Fibroblast of lung (primary cell): ENCODE data around the gene SRRM1. TPM values are rescaled to one million over a fixed set of nuclear protein-coding genes. Genes with fewer than 3 reads are reported as not detected.
A peak's percentile ranks its signal among the peaks of the same experiment; 100 is the strongest.

Source experiments
- DNase-seq, 2 donors: peaks; one replicate each; pipeline versions ENCODE4 v3.0.0 to v3.0.0-alpha.2; 2010; ENCODE audit warnings: low read depth in 2 of 2
- H2AFZ ChIP-seq: 2 replicates; pipeline ENCODE4 v1.5.1; 2012; ENCODE audit warnings: low read length, control low read depth, inconsistent platforms
- H3K27ac ChIP-seq: 2 replicates; pipeline ENCODE4 v1.5.1; 2011; ENCODE audit warnings: low read length, control low read depth; ENCODE audit not compliant: insufficient read depth
- H3K27me3 ChIP-seq: 2 replicates; pipeline ENCODE4 v1.5.1; 2011; ENCODE audit warnings: mild to moderate bottlenecking, low read length; ENCODE audit not compliant: control insufficient read depth, insufficient read depth
- H3K36me3 ChIP-seq: 2 replicates; pipeline ENCODE4 v1.5.1; 2011; ENCODE audit warnings: low read length; ENCODE audit not compliant: control insufficient read depth, insufficient read depth
- H3K4me1 ChIP-seq: 2 replicates; pipeline ENCODE4 v1.5.1; 2011; ENCODE audit warnings: low read length; ENCODE audit not compliant: control insufficient read depth, insufficient read depth; ENCODE audit errors: extremely low read depth
- H3K4me2 ChIP-seq: 2 replicates; pipeline ENCODE4 v1.5.1; 2011; ENCODE audit warnings: low read length, control low read depth; ENCODE audit not compliant: insufficient read depth; ENCODE audit errors: extremely low read depth
- H3K4me3 ChIP-seq, 4 experiments: fragments of 200-600 bp in 1 of 4; sonication (generic) in 1 of 4; replicated peaks in 1 of 4; 2 replicates each; pipeline ENCODE4 v1.5.1; 2011 to 2016; ENCODE audit warnings: low read length in 4 of 4, low read depth in 3 of 4, mild to moderate bottlenecking in 3 of 4, control low read depth in 2 of 4, inconsistent platforms in 1 of 4, mixed read lengths in 1 of 4; ENCODE audit not compliant: insufficient read depth in 1 of 4; ENCODE audit errors: control extremely low read depth in 1 of 4
- H3K79me2 ChIP-seq: 2 replicates; pipeline ENCODE4 v1.5.1; 2012; ENCODE audit warnings: mild to moderate bottlenecking, low read length, inconsistent platforms; ENCODE audit not compliant: control insufficient read depth, insufficient read depth
- H3K9ac ChIP-seq: 2 replicates; pipeline ENCODE4 v1.5.1; 2011; ENCODE audit warnings: mild to moderate bottlenecking, low read length, control low read depth; ENCODE audit not compliant: insufficient read depth
- H3K9me3 ChIP-seq: 2 replicates; pipeline ENCODE4 v1.5.1; 2012; ENCODE audit warnings: low read depth, low read length; ENCODE audit not compliant: control insufficient read depth, insufficient read depth
- H4K20me1 ChIP-seq: 2 replicates; pipeline ENCODE4 v1.5.1; 2011; ENCODE audit warnings: low read length; ENCODE audit not compliant: control insufficient read depth, insufficient read depth; ENCODE audit errors: extremely low read depth
- EZH2 ChIP-seq: IDR thresholded peaks from 2 replicates; pipeline ENCODE4 v1.5.1; 2012; ENCODE audit warnings: low read length, control low read depth, mild to moderate bottlenecking; ENCODE audit errors: missing control alignments
- polyA plus RNA-seq, 2 donors: library from polyadenylated mRNA; depleted of rRNA in 1 of 2; stranded (reverse) in 1 of 2; unstranded in 1 of 2; fragments of >200 nt; gene quantifications; 2 replicates each; pipeline ENCODE4 v1.2.1, GENCODE V29; 2011 to 2012; ENCODE audit warnings: missing spikeins in 1 of 2
- total RNA-seq: library from RNA; depleted of rRNA; stranded (reverse); fragments of >200 nt; gene quantifications from 2 replicates; pipeline ENCODE4 v1.2.1, GENCODE V29; 2014
- TF ChIP-seq, protein P1 (sequence below), 2 donors: IDR thresholded peaks in 1 of 2; conservative IDR thresholded peaks in 1 of 2; 1 replicate in 1 of 2; 2 replicates in 1 of 2; pipeline ENCODE4 v1.5.1; 2011 to 2012; ENCODE audit warnings: low read length in 2 of 2, control low read depth in 1 of 2, inconsistent platforms in 1 of 2, low read depth in 1 of 2, mild to moderate bottlenecking in 1 of 2

The SRRM1 gene
- total and polyA plus RNA-seq, 2 donors (not counting 1 experiment from before 2014, with no cell fraction given), result 30.7 to 55.8 TPM

DNA sequence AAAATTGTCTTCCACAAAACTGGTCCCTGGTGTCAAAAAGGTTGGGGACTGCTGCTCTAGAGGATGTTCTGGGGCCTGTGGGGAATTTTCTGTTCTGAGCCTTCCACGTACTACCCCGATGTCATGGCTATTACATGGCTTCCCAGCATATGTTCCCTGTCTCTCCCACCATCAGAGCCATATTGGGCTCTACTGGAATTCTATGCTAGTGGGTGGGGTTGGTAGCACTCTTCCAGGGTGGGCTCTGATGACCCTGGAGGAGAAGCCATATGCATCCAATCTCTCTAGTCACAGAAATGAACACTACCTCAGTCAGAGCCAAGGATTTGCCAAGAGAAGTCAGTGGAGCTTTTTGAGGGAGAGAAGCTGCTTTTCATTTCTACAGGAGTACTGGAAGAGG is 47.9 kb downstream of the SRRM1 start:
- no peak overlapping the region for H3K4me3 ChIP-seq
- DNase-seq, result no peak

DNA sequence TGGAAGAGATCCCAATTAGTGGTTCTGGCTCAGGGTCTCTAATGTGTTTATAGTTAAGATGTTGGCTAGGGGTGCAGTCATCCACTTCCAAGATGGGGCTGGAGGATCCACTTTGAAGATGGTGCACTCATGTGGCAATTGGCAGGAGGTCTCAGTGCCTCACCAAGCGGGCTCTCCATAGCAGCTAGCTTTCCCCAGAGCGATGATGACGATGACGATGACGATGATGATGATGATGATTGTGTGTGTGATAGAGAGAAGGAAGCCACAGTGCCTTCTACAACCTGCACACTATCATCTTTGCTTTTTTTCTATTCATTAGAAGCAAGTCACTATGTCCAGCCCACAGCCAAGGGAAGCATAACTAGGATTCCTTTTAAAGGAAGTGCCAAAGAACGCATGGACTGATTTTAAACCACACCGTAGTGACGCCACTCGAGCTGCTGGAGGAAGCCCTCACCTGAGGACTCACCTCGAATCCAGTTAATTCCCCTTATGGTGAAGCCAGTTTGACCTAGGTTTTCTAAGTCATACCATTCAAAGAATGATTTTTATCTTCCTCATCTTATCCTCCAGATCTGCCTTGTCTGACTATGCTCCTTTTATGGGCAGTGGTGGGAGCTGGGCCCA is 49.4 kb downstream of the SRRM1 start:
- peak in 1 of 2 donors; percentile 55 for DNase-seq
- Histone ChIP-seq H3K27me3 (no peaks in the 10 kb centered on the region), H3K9me3 (no peaks in the 10 kb centered on the region), H3K4me1 (peaks cover 12% of the 10 kb centered on the region), H3K4me3 (no peak overlapping the region), H3K36me3 (no peaks in the 10 kb centered on the region), H3K79me2 (no peaks in the 10 kb centered on the region), H4K20me1 (no peaks in the 10 kb centered on the region), H3K27ac (no peak overlapping the region), H3K9ac (no peak overlapping the region), H3K4me2 (no peak overlapping the region), H2AFZ (no peak overlapping the region)
- TF ChIP-seq, protein P1, sequence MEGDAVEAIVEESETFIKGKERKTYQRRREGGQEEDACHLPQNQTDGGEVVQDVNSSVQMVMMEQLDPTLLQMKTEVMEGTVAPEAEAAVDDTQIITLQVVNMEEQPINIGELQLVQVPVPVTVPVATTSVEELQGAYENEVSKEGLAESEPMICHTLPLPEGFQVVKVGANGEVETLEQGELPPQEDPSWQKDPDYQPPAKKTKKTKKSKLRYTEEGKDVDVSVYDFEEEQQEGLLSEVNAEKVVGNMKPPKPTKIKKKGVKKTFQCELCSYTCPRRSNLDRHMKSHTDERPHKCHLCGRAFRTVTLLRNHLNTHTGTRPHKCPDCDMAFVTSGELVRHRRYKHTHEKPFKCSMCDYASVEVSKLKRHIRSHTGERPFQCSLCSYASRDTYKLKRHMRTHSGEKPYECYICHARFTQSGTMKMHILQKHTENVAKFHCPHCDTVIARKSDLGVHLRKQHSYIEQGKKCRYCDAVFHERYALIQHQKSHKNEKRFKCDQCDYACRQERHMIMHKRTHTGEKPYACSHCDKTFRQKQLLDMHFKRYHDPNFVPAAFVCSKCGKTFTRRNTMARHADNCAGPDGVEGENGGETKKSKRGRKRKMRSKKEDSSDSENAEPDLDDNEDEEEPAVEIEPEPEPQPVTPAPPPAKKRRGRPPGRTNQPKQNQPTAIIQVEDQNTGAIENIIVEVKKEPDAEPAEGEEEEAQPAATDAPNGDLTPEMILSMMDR (conservative IDR thresholded peaks at IDR 0.05 in 1 of 2, IDR thresholded peaks at IDR 0.05 in 1 of 2; ENCODE audit: low read depth in 1 of 2, low read length in 2 of 2), result no peak
- TF ChIP-seq EZH2, result no peak

More for the DNA sequence above, 47.9 kb downstream of the SRRM1 start:
- Histone ChIP-seq H2AFZ (no peak overlapping the region), H4K20me1 (no peaks in the 10 kb centered on the region), H3K27me3 (no peaks in the 10 kb centered on the region), H3K4me2 (no peak overlapping the region), H3K36me3 (no peaks in the 10 kb centered on the region), H3K9ac (no peak overlapping the region), H3K4me1 (peaks cover 12% of the 10 kb centered on the region), H3K27ac (no peak overlapping the region), H3K9me3 (no peaks in the 10 kb centered on the region), H3K79me2 (no peaks in the 10 kb centered on the region)
- TF ChIP-seq, protein P1 (conservative IDR thresholded peaks at IDR 0.05 in 1 of 2, IDR thresholded peaks at IDR 0.05 in 1 of 2; ENCODE audit: low read depth in 1 of 2, low read length in 2 of 2), result no peak
- TF ChIP-seq EZH2, result no peak

GRCh38 chr1:24693827-24694379 is 50.8 kb downstream of the SRRM1 start:
- no peak overlapping the region for H3K27ac ChIP-seq
- TF ChIP-seq, protein P1 (conservative IDR thresholded peaks at IDR 0.05 in 1 of 2, IDR thresholded peaks at IDR 0.05 in 1 of 2; ENCODE audit: low read depth in 1 of 2, low read length in 2 of 2), result no peak
- no peak for TF ChIP-seq EZH2
- peaks cover 9% of the 10 kb centered on the region for H3K4me1 ChIP-seq
- H3K4me2 ChIP-seq, result peak overlapping the region; percentile 2
- H3K9me3 ChIP-seq, result no peaks in the 10 kb centered on the region
- H3K79me2 ChIP-seq, result no peaks in the 10 kb centered on the region
- H3K27me3 ChIP-seq, result no peaks in the 10 kb centered on the region
- H3K36me3 ChIP-seq, result no peaks in the 10 kb centered on the region
- no peaks in the 10 kb centered on the region for H4K20me1 ChIP-seq
- H3K4me3 ChIP-seq, result no peak overlapping the region
- no peak overlapping the region for H2AFZ ChIP-seq
- no peak overlapping the region for H3K9ac ChIP-seq
- DNase-seq, result no peak
